Measurements from ENCODE around the gene P2RX2.

P2RX2 gene

GRCh38 chr12:132638541-132639408 lies 20.2 kb downstream of the P2RX2 start:
- peak; percentile 48 for DNase-seq (ENCODE audit: low spot score)

GRCh38 chr12:132639956-132640520 lies 21.5 kb downstream of the P2RX2 start:
- no peak for DNase-seq (ENCODE audit: low spot score)

GRCh38 chr12:132640936-132641335 lies 22.4 kb downstream of the P2RX2 start:
- no peak for DNase-seq (ENCODE audit: low spot score)

GRCh38 chr12:132641811-132642650 lies 23.5 kb downstream of the P2RX2 start:
- no peak for DNase-seq (ENCODE audit: low spot score)

GRCh38 chr12:132642846-132643835 lies 24.6 kb downstream of the P2RX2 start:
- DNase-seq (ENCODE audit: low spot score), result no peak

- no peak for DNase-seq (ENCODE audit: low spot score)
These were observed 28.3 kb downstream of the P2RX2 start for GRCh38 chr12:132646850-132647249.

GRCh38 chr12:132647858-132648257 lies 29.3 kb downstream of the P2RX2 start:
- no peak for DNase-seq (ENCODE audit: low spot score)

GRCh38 chr12:132648616-132649225 lies 30.1 kb downstream of the P2RX2 start:
- DNase-seq (ENCODE audit: low spot score), result no peak

- DNase-seq (ENCODE audit: low spot score), result no peak
These were observed 30.8 kb downstream of the P2RX2 start for GRCh38 chr12:132649226-132649945.

- no peak for DNase-seq (ENCODE audit: low spot score)
These were observed 33.0 kb downstream of the P2RX2 start for GRCh38 chr12:132651444-132652100.

GRCh38 chr12:132653567-132654290 lies 35.2 kb downstream of the P2RX2 start:
- no peak for DNase-seq (ENCODE audit: low spot score)

GRCh38 chr12:132657004-132657727 lies 38.6 kb downstream of the P2RX2 start:
- DNase-seq (ENCODE audit: low spot score), result no peak

GRCh38 chr12:132658149-132658894 lies 39.7 kb downstream of the P2RX2 start:
- no peak for DNase-seq (ENCODE audit: low spot score)

GRCh38 chr12:132659146-132659545 lies 40.6 kb downstream of the P2RX2 start:
- DNase-seq (ENCODE audit: low spot score), result no peak

GRCh38 chr12:132660052-132660451 lies 41.5 kb downstream of the P2RX2 start:
- DNase-seq (ENCODE audit: low spot score), result no peak

- DNase-seq (ENCODE audit: low spot score), result no peak
These were observed 42.4 kb downstream of the P2RX2 start for GRCh38 chr12:132660996-132661395.

- DNase-seq (ENCODE audit: low spot score), result no peak
These were observed 43.4 kb downstream of the P2RX2 start for GRCh38 chr12:132661972-132662371.

All from NAMALWA (cell line).